HEK293T (cell line): ENCODE measurements around the gene MBOAT1.

Experiments
- ARNT ChIP-seq: fragments of 450-650 bp; IDR thresholded peaks from 2 replicates; pipeline ENCODE4 v1.6.1; 2017; ENCODE audit warnings: mild to moderate bottlenecking
- BHLHE40 ChIP-seq: fragments of 450-650 bp; IDR thresholded peaks from 2 replicates; pipeline ENCODE4 v1.6.1; 2016; ENCODE audit warnings: mild to moderate bottlenecking, moderate library complexity, borderline replicate concordance
- CTBP1 ChIP-seq: fragments of 450-650 bp; IDR thresholded peaks from 2 replicates; pipeline ENCODE4 v1.6.1; 2016; ENCODE audit warnings: borderline replicate concordance
- ELF4 ChIP-seq: fragments of 450-650 bp; IDR thresholded peaks from 2 replicates; pipeline ENCODE4 v1.6.1; 2017; ENCODE audit warnings: antibody characterized with exemption
- FOXK2 ChIP-seq: fragments of 450-650 bp; IDR thresholded peaks from 2 replicates; pipeline ENCODE4 v1.6.1; 2016; ENCODE audit warnings: mild to moderate bottlenecking
- L3MBTL2 ChIP-seq: fragments of 450-650 bp; conservative IDR thresholded peaks from 2 replicates; pipeline ENCODE4 v1.6.1; 2016; ENCODE audit warnings: mild to moderate bottlenecking
- NFRKB ChIP-seq: fragments of 450-650 bp; IDR thresholded peaks from 2 replicates; pipeline ENCODE4 v1.6.1; 2016; ENCODE audit warnings: mild to moderate bottlenecking, moderate library complexity
- SUZ12 ChIP-seq: fragments of 450-650 bp; IDR thresholded peaks from 2 replicates; pipeline ENCODE4 v1.6.1; 2016; ENCODE audit warnings: mild to moderate bottlenecking
- TF ChIP-seq, protein P1 (sequence below): fragments of 450-650 bp; IDR thresholded peaks from 2 replicates; pipeline ENCODE4 v1.6.1; 2016

DNA sequence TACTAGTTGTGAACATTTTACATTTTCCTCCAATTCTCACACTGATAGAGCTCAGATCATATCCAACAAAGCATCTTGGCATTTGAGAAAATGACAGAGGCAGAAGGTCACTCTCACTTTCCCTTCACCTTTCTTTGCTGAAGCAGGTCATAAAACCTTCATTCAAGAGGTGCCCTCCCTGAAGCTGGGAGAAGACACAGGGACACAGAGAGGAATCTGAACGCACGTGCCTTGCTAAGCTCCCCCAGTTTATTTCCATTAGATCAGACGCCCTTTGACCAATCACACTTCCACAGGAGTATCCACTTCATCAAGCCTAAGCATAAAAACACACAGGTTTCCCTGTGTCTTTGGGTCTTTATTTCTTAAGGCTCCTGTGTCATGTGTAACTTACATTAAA is 9.2 kb upstream of the MBOAT1 start:
- TF ChIP-seq ELF4 (no peak), BHLHE40 (no peak), SUZ12 (no peak), CTBP1 (no peak), ARNT (no peak), NFRKB (no peak), FOXK2 (no peak), L3MBTL2 (no peak)
- TF ChIP-seq, protein P1, sequence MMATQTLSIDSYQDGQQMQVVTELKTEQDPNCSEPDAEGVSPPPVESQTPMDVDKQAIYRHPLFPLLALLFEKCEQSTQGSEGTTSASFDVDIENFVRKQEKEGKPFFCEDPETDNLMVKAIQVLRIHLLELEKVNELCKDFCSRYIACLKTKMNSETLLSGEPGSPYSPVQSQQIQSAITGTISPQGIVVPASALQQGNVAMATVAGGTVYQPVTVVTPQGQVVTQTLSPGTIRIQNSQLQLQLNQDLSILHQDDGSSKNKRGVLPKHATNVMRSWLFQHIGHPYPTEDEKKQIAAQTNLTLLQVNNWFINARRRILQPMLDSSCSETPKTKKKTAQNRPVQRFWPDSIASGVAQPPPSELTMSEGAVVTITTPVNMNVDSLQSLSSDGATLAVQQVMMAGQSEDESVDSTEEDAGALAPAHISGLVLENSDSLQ: no peak
